Glutamatergic neuron (in vitro differentiated cells): Measurements from ENCODE around the gene TP53BP1. TPM values are rescaled to one million over a fixed set of nuclear protein-coding genes. Genes with fewer than 3 reads are reported as not detected.
A peak's percentile ranks its signal among the peaks of the same experiment; 100 is the strongest.

Source experiments
- DNase-seq: peaks from one replicate; pipeline ENCODE4 v3.0.0; 2022
- H3K27ac Mint-ChIP-seq: one replicate; pipeline ENCODE4 v1.8.0; 2020; ENCODE audit warnings: mild to moderate bottlenecking, mixed read lengths, inconsistent platforms; ENCODE audit not compliant: unreplicated experiment
- H3K27me3 Mint-ChIP-seq: one replicate; pipeline ENCODE4 v1.8.0; 2020; ENCODE audit warnings: mild to moderate bottlenecking, moderate library complexity, mixed read lengths, inconsistent platforms; ENCODE audit not compliant: unreplicated experiment
- H3K36me3 Mint-ChIP-seq: one replicate; pipeline ENCODE4 v1.8.0; 2020; ENCODE audit warnings: mild to moderate bottlenecking, mixed read lengths, inconsistent platforms; ENCODE audit not compliant: unreplicated experiment
- H3K4me1 Mint-ChIP-seq: one replicate; pipeline ENCODE4 v1.8.0; 2020; ENCODE audit warnings: mild to moderate bottlenecking, low read depth, mixed read lengths, inconsistent platforms; ENCODE audit not compliant: unreplicated experiment
- H3K4me3 Mint-ChIP-seq: one replicate; pipeline ENCODE4 v1.8.0; 2020; ENCODE audit warnings: mild to moderate bottlenecking, mixed read lengths, inconsistent platforms; ENCODE audit not compliant: unreplicated experiment
- H3K9me3 Mint-ChIP-seq: one replicate; pipeline ENCODE4 v1.8.0; 2020; ENCODE audit warnings: mild to moderate bottlenecking, moderate library complexity, mixed read lengths, inconsistent platforms; ENCODE audit not compliant: unreplicated experiment
- CTCF ChIP-seq: fragments of 200-600 bp; sonication (generic); IDR thresholded peaks from one replicate; pipeline ENCODE4 v1.5.0; 2021; ENCODE audit not compliant: partially characterized antibody, unreplicated experiment
- total RNA-seq: library from RNA; stranded (reverse); fragmentation: NEBNext Ultra II Directional; extraction: Animal tissue kit (Norgen Biotek cat#: 25700); gene quantifications from one replicate; pipeline ENCODE4 v1.2.1, GENCODE V29; 2021; ENCODE audit not compliant: unreplicated experiment

The TP53BP1 gene
- total RNA-seq, 1 donor from 2014 or later: 142 TPM

- Mint-ChIP-seq H3K9me3 (peaks cover 14% of the 10 kb centered on the region), H3K4me1 (peaks cover 48% of the 10 kb centered on the region), H3K4me3 (peak overlapping the region; percentile 98), H3K27me3 (peaks cover 13% of the 10 kb centered on the region), H3K27ac (peak overlapping the region; percentile 85), H3K36me3 (no peaks in the 10 kb centered on the region)
- TF ChIP-seq CTCF: peak; percentile 11
- peak; percentile 42 for DNase-seq
Measured at GRCh38 chr15:43511012-43511885, 18.3 kb upstream of the TP53BP1 start.

- TF ChIP-seq CTCF: peak; percentile 61
- DNase-seq: peak; percentile 99
- Mint-ChIP-seq H3K4me3 (peak overlapping the region; percentile 98), H3K27ac (peak overlapping the region; percentile 98), H3K9me3 (peaks cover 12% of the 10 kb centered on the region), H3K27me3 (peaks cover 13% of the 10 kb centered on the region), H3K36me3 (no peaks in the 10 kb centered on the region), H3K4me1 (peaks cover 43% of the 10 kb centered on the region)
Measured at GRCh38 chr15:43510200-43511011, 17.4 kb upstream of the TP53BP1 start.

GRCh38 chr15:43509660-43510199 lies 16.8 kb upstream of the TP53BP1 start:
- H3K9me3 Mint-ChIP-seq: peaks cover 11% of the 10 kb centered on the region
- H3K4me3 Mint-ChIP-seq: peak overlapping the region; percentile 93
- H3K36me3 Mint-ChIP-seq: no peaks in the 10 kb centered on the region
- peaks cover 13% of the 10 kb centered on the region for H3K27me3 Mint-ChIP-seq
- DNase-seq: no peak
- H3K27ac Mint-ChIP-seq: peak overlapping the region; percentile 98
- TF ChIP-seq CTCF: no peak
- peaks cover 39% of the 10 kb centered on the region for H3K4me1 Mint-ChIP-seq

- TF ChIP-seq CTCF: no peak
- peaks cover 8% of the 10 kb centered on the region for H3K9me3 Mint-ChIP-seq
- H3K27me3 Mint-ChIP-seq: peaks cover 13% of the 10 kb centered on the region
- DNase-seq: no peak
- no peaks in the 10 kb centered on the region for H3K36me3 Mint-ChIP-seq
- H3K4me1 Mint-ChIP-seq: peaks cover 35% of the 10 kb centered on the region
- H3K4me3 Mint-ChIP-seq: peak overlapping the region; percentile 93
- H3K27ac Mint-ChIP-seq: peak overlapping the region; percentile 98
Measured at GRCh38 chr15:43508991-43509659, 16.2 kb upstream of the TP53BP1 start.
